GM19463 (cell line): ENCODE results near the gene PLEKHA7.
"Not testable (repeated sequence)": the region's sequence is repeated elsewhere in the genome, so short reads cannot be mapped to it uniquely, and the experiment has no call there.

Source experiments
- ATAC-seq: cut with Tn5 transposase; IDR thresholded peaks from one replicate; pipeline ENCODE4 v1.9.1; 2021; ENCODE audit warnings: mild to moderate bottlenecking, moderate library complexity; ENCODE audit not compliant: unreplicated experiment

The PLEKHA7 gene

DNA sequence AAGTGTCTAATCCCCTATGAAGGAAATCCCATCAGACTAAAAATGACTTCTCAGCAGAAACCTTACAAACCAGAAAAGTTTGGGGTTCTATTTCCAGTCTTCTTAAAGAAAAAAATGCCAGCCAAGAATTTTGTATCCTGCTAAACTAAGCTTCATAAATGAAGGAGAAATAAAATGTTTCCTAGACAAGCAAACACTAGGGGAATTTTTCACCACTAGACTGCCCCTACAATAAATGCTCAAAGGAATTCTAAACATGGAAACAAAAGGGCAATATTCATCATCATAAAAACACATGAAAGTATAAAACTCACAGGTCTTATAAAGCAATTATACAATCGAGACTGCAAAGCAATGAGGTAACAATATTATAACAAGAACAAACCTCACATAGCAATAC lies 124.3 kb downstream of the PLEKHA7 start:
- no peak for ATAC-seq

DNA sequence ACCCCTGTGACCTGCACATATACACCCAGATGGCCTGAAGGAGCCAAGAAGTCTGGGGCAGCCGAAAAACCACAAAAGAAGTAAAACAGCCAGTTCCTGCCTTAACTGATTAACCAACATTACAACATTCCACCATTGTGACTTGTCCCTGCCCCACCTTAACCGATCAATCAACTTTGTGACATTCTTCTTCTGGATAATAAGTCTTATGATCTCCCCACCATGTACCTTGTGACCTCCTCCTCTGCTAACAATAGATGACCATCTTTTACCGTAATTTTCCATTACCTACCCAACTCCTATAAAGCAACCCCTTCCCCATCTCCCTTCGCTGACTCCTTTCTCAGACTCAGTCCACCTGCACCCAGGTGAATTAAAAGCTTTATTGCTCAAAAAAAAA lies 125.2 kb downstream of the PLEKHA7 start:
- ATAC-seq, result not testable (repeated sequence)

DNA sequence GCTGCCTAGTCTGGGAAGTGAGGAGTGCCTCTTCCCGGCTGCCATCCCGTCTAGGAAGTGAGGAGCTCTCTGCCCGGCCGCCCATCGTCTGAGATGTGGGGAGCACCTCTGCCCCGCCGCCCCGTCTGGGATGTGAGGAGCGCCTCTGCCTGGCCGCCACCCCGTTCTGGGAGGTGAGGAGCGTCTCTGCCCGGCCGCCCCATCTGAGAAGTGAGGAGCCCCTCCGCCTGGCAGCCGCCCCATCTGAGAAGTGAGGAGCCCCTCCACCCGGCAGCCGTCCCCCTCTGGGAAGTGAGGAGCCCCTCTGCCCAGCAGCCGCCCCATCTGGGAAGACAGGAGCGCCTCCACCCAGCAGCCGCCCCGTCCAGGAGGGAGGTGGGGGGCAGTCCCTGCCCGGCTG lies 126.3 kb downstream of the PLEKHA7 start:
- ATAC-seq, result not testable (repeated sequence)

DNA sequence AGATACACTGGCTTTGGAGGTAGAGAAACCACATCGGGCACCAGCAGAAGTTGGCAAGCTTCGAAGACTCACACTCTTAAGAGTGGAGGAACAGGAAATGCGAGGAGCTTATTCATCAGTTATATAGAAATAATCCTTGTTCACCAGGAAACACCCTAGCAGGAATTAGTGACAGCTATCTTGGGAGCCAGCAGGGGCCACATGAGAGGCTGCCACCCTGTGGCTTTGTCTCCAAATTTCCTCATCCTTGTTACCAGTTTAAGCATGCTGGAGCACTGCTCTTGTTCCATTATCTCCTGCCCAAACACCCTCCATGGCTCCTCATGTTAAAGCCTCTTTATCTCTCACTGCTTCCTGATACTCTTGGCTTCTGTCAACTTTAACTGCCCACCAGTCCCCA lies 131.0 kb downstream of the PLEKHA7 start:
- ATAC-seq, result no peak

DNA sequence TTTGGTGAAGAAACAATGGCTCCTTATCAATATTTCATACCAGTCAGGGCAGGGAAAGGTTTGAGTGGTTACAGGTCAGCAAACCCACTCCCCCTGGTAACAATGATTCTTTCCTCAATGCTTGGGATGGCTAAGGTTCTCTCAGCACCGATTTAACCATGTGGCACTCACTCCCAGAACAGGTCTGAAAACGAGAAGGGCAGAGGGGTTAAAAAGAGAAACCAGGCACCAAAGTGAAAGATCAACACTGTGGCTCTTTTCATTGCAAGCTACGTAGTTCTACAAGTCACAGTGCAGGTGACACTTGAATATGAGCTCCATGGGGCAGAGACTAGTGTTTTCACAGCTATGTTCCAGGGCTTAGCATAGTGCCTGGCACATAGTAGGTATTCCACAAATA lies 132.4 kb downstream of the PLEKHA7 start:
- peak; percentile 67 for ATAC-seq

DNA sequence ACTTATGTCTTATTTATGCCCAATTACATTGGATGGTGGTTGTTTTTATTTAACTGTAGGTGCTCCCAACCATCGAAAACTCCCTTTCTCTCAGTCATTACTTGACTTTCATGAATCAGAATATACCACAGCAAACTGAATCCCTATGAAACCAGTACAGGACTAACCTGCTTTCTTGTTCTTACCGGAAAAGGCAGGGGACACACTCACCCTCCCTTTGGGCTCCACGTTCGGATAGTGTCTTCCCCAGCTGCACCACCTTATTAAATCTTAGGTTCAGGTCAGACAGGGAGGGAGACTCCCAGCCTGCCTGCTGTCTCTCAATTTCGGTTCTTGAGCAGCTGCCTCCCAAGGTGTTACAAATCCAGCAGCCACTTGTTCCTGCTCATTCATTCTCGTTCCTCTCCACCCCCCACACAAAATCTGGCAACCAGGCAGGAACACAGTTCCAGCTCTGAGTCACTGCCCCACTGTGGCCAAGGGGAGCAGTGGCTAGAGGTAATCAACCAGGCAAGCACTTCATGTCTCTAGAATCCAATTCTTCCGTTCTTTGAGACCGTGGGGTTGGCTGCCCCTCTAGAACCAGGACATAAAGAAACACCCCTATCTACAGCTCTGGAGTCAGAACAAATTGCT lies 133.0 kb downstream of the PLEKHA7 start:
- peak; percentile 55 for ATAC-seq

DNA sequence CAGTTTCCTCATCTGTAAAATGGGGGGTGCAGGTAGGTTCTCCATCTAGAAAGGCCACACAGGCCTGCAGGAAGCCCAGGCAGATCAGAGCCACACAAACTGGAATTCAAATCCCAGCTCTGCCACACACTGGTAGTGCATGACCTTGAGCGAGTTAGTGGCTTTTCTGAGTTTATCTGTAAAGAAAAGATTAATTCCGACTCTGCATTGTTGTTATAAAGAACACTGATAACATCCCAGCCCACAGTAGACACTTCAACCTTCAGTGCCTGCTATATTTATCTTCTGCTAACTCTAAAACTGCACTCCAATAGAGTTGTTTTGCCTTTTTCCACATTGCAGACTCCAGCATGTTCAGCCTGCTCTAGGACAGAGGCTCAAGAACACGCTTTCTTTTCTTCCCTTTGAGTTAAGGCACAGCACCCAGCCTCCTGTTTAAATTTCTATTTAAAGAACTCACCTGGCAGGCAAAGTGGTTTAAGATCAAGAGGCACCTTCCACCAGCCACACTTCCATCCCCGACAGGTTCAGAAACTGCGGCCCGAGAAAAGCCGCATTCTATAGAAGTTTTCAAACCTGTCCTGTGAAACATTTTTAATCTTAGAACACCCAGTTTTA lies 133.9 kb downstream of the PLEKHA7 start:
- no peak for ATAC-seq

DNA sequence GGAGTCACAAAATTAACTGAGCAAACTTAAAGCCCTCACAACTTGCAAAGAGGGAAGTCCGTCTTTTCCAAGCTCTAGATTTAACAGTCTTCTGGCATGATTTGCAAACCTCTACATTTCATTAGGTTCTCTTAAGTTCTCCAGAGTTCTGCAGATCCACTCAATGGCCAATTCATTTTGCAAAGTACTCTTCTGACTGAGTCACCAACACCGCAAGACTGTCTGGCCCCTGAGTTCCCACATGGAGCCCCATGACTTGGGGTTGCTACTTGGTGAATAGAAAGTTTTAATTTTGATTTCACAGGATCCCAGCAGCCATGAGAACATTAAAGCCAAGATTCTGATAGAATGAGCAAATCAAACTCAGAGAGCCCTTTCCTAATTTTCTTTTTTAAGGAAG lies 134.5 kb downstream of the PLEKHA7 start:
- no peak for ATAC-seq

DNA sequence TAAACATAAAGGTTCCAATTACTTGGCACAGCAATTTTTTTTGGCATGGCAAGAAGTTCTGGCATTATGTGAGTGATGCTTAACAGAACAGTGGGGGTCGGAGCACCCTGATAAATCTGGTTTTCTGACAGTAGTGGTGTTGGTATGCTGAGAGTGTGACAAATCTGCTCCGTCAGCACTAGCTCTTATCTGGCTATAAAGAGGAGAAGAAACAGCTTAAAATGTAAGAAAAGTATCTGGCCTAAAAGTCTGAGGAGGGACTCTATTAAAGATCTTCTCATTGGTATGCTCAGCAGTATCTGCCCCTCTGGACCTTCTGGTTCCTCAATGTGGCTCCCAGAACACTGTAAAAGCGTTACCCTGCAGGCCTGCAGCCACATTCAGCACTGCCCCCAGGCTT lies 137.4 kb downstream of the PLEKHA7 start:
- no peak for ATAC-seq

DNA sequence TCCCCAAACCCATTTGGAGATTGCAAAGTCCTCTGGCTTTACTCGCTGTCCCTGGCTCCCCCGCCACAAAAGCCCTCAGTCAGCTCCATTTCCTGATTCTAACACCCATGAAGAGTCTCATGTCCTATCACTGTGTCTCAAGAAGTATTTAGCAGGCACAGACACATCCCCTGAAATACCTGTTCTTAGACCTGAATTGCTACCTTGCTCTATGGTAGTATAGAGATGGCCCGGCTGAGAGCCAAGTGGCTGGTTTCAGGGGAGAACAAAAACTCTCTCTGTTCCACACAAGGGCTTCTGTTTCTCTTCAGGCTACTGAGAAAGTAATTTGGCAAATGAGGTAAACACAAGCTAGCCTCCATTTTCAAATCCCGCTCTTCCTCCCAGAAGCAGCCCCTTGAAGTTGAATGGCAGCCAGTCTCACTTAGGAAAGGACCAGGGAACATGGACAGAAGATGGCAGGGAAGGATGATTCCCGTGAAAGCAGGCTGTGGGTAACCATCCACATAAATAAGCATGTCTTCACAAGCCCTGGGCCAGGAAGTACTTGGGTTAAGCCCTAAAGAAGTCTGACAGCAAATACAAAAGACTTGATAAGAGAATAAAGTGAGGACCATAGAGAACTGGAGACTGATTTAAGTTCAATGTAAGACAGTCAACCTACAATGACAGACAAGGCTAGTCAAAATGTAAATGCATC lies 138.0 kb downstream of the PLEKHA7 start:
- no peak for ATAC-seq

DNA sequence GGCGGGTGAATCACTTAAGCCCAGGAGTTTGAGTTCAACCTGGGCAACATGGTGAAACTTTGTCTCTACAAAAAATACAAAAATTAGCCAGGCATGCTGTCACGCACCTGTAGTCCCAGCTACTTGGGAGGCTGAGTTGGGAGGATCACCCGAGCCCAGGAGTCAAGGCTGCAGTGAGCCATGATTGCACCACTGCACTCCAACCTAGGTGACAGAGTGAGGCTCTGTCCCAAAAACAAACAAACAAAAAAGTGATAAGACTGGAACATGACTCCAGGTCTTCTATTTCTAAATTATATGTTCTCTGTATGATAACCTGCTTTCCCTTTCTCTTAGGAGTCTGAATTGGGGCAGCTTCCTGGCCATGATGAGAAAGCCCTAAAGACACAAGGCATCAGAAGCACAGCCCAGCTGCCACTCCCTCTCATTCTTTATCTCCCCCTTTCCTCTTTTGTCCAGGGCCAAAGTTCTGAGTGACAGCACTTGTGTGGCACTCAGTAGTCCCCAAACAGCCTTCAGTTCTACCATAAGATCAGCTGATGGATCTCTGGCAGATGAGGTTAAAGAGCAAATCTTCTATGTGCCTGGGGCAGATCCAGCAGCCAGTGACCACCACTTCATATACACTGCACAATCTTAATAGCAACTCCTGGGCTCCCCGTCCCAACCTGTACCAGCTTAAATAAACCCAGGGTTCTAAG lies 139.8 kb downstream of the PLEKHA7 start:
- ATAC-seq, result no peak

DNA sequence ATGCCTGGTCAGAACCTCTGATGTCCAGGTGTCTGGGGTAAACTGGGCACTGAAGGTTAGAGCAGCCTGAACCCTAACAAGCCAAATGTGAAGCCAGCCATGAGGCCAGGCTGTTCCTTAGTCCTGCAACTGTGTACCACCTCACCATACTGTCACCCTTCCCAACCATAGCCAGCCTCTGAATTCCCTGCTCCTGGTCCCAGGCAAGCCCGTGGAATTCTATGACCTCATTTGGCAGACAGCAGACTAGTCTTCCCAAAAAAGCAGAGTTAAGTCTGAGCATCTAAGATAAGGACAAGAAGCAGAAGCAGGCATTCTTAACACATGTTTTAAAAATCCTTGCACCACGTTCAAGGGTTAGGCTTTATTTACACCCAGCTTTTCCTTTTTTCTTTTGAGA lies 140.9 kb downstream of the PLEKHA7 start:
- no peak for ATAC-seq

DNA sequence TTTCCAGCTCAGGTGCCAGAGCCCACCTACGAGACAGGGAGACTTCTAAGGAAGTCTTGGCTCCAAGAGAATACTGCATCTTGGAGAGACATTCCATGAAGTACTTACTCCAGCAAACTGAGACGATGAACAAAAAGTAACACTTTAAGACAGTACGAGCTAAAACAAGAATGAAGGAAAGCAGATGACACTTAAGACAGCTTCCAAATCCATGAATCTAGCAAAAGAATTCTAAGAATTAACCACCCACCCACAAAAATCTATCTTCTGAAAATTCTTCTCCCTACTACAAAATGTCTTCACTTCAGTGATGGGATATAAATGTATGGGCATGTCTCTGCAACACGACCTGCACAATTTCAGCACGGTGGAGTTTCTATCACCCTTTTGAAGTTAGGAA lies 142.8 kb downstream of the PLEKHA7 start:
- ATAC-seq, result no peak

DNA sequence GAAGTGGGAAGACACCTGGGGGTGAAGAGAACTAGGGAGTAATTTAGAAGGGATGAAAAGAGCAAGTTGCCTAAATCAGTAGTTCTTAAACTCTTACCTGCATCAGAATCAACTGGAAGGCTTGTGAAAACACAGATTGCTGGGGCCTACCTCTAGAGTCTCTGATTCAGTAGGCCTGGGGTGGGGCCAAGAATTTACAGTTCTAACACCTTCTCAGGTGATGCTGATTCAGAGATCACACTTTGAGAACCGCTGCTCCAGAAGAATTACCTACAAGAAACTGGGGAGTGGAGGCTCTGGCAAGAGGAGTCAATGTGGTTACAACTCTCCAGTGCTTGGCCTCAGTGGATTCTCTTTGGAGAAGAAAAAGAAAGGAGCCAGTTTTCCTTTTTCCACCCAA lies 147.1 kb downstream of the PLEKHA7 start:
- ATAC-seq, result no peak

DNA sequence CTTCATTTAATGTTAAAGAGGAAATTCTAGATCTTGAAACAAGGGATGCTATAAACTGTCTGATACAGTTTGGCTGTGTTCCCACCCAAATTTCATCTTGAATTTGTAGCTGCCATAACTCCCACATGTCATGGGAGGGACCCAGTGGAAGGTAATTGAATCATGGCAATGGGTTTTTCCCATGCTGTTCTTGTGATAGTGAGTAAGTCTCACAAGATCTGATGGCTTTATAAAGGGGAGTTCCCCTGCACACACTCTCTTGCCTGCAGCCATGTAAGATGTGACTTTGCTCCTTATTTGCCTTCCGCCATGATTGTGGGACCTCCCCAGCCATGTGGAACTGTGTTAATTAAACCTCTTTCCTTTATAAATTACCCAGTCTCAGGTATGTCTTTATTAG lies 149.8 kb downstream of the PLEKHA7 start:
- not testable (repeated sequence) for ATAC-seq

DNA sequence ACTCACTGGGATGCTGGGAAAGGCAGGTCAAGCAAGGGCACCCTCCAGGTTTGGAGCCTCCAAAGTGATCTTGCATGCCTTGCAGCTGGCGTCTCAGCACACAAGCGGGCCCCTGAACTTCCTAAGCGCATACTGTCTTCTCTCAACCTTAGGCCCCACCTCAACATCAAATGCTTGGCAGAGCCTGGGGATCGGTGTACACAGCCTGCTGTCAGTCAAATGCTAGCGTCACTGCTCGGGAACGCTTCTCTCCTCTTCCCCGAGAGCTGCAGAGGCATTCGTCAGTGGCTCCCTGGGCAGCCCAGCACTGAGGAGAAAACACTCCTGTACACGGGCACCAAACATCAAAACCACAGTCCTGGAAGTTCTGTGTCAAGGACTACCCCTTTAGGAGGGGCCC lies 150.8 kb downstream of the PLEKHA7 start:
- ATAC-seq, result no peak

DNA sequence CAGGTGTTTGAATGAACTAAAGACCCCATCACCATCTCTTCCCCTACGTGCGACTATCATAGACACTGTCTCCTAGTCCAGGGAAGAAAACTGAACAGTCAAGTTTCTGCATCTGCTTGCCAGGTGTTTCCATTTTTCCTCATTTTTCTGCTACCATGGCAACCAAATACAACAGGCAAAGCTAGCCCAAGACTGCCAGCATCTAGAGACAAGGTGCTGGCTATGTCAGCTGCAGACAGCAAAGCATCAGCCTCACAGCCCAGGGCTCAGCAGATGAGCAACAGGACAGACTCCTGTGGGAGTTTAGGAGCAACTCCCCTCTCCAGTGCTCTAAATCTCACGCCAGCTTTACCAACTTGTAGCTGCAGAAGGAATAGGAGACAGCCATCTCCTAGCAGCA lies 151.5 kb downstream of the PLEKHA7 start:
- ATAC-seq, result no peak

DNA sequence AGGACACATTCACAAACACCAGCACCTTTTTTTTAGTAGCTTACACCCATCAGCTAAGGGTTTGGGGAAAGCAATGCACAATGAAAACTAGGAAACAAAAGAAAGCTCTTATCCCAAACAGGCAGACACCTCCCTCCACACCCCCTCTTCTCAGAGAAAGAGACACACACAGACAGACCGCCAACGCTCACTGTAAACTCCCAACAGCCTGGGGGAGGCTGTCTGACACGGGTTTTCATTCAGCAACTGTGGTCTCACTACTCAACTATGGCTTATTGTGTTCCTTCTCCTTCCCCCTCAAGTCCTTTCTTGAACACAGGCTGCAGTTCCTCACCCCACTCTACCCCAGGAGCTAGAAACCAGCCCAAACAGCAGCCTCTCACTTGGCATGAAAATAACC lies 152.4 kb downstream of the PLEKHA7 start:
- ATAC-seq, result no peak

DNA sequence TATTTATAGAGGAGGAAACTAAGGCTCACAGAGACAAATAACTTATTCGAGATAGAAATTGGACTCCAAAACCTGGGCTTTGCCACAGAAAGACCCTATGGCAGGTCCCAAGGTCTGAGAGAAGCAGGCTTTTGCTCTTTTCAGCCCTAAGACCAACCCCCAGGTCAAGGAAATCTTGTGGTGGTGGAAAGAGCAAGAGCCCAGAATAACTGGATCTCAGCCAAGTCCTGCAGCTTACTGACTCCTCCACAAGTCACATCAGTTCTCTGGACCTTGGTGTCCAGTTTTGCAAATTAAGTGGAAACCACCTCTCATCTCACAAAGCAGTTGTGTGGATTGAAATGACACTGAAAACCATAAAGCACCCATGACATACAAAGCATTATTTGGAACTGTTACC lies 153.6 kb downstream of the PLEKHA7 start:
- ATAC-seq, result no peak

DNA sequence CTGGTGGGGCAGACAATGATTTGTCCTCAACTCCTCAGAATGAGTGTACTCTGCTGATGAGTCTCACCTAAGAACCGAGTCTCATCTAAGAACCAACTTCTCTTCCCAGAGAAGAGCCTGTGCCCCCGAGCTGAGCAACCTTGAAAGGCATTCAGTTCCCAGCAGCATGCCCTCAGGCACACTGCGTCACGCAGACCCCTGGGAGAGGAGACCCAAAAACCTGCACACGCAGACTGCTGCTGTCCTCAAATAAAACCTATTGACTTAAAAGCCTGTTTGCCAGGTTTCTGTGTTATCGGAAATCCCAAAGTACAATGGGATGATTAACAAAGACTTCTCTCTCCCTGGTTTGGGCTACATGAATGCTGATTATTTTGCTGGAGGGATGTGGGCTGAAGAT lies 154.6 kb downstream of the PLEKHA7 start:
- no peak for ATAC-seq

DNA sequence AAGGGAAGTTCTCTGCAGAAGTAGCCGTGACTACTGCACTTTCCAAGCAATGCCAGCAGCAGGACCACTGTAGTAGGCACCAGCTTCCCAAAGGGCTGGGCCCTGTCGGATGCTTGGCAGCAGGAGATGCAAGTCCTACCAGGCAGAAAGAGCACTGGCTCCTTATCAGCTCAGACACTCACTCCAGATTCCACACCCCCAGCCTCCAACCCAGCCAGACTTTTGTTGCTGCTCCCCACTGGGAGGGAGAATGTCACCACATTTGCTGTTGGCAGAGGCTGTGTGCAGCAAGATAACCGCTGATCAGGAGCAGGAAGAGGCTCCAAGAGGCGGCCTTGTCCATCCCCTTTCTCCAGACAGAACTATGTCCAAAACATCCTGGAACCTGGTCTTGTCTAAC lies 157.0 kb downstream of the PLEKHA7 start:
- ATAC-seq, result no peak

DNA sequence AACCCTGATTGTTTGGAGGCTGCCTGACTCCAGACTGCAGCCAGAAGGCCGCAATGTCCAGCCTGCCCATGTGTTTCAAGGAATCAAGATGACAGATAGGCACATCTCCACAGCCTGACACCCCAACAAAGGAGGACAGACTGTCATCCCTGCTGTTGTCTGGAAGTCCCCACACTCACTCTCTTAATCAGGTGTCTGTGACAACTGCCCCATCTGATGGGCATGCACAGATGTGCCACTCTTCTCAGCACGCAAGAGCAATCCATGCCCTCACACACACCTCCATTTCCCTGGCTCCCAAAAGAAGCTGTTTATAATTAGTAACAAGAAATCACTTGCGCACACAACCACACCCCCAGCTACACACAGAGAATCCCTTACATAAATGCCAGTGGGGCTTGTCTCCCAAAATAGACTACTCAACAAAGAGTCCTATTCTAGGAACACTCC lies 158.2 kb downstream of the PLEKHA7 start:
- no peak for ATAC-seq
